Thymus (tissue), 11 donors: Measurements from ENCODE around the gene EGLN1. TPM values are rescaled to one million over a fixed set of nuclear protein-coding genes. Genes with fewer than 3 reads are reported as not detected.
A peak's percentile ranks its signal among the peaks of the same experiment; 100 is the strongest.

Experiments used
- DNase-seq, 9 donors: peaks; one replicate each; pipeline ENCODE4 v3.0.0-alpha.2; 2013; ENCODE audit warnings: low spot score in 9 of 9, low read depth in 6 of 9, missing footprints in 1 of 9
- H3K27ac ChIP-seq, 2 donors: one replicate each; pipeline ENCODE4 v1.5.1; 2013; ENCODE audit warnings: control low read depth in 1 of 2, low read depth in 1 of 2, low read length in 1 of 2, mild to moderate bottlenecking in 1 of 2, moderate library complexity in 1 of 2
- H3K27me3 ChIP-seq, 2 donors: one replicate each; pipeline ENCODE4 v1.5.1; 2013; ENCODE audit warnings: low read length in 1 of 2; ENCODE audit not compliant: control insufficient read depth in 2 of 2, insufficient read depth in 1 of 2
- H3K36me3 ChIP-seq, 2 donors: one replicate each; pipeline ENCODE4 v1.5.1; 2013; ENCODE audit warnings: low read length in 1 of 2, mild to moderate bottlenecking in 1 of 2, moderate library complexity in 1 of 2; ENCODE audit not compliant: control insufficient read depth in 2 of 2, insufficient read depth in 2 of 2
- H3K4me1 ChIP-seq, 2 donors: one replicate each; pipeline ENCODE4 v1.5.1; 2013; ENCODE audit warnings: low read length in 2 of 2; ENCODE audit not compliant: control insufficient read depth in 2 of 2, insufficient read depth in 2 of 2
- H3K4me3 ChIP-seq, 2 donors: one replicate each; pipeline ENCODE4 v1.5.1; 2013; ENCODE audit warnings: low read length in 2 of 2, control low read depth in 1 of 2, mild to moderate bottlenecking in 1 of 2
- H3K9me3 ChIP-seq, 2 donors: one replicate each; pipeline ENCODE4 v1.5.1; 2013; ENCODE audit warnings: low read length in 1 of 2, mild to moderate bottlenecking in 1 of 2; ENCODE audit not compliant: control insufficient read depth in 2 of 2, insufficient read depth in 1 of 2
- WGBS: extraction: QIAGEN DNeasy Blood & Tissue Kit; methylation state at CpG from one replicate; pipeline ENCODE4 v1.1.7; 2013; 5-methylcytosine and 5-hydroxymethylcytosine counted together
- polyA plus RNA-seq: library from polyadenylated mRNA; stranded (reverse); fragments of 200-250 nt; gene quantifications from one replicate; pipeline ENCODE4 v1.2.3, GENCODE V29; 2013
- total RNA-seq: library from RNA; stranded (reverse); fragments of 120-200 nt; gene quantifications from one replicate; pipeline ENCODE4 v1.2.4, GENCODE V29; 2013
- donor health status: healthy.

The EGLN1 gene
- total and polyA plus RNA-seq, 2 donors: 12.4 to 26.9 TPM

- WGBS: 89% methylated on average over 21 of the region's 21 CpGs
- H3K36me3 ChIP-seq: no peaks in the 10 kb centered on the region
These were observed 86.2 kb downstream of the EGLN1 start for GRCh38 chr1:231335663-231336602.

GRCh38 chr1:231334952-231335351 is 87.1 kb downstream of the EGLN1 start:
- WGBS: 97% methylated on average over 6 of the region's 6 CpGs
- H3K4me1 ChIP-seq: peaks cover 28% of the 10 kb centered on the region in 2 donors
- H3K27me3 ChIP-seq: no peaks in the 10 kb centered on the region
- no peak overlapping the region for H3K4me3 ChIP-seq
- peaks cover 0 to 3% of the 10 kb centered on the region in 2 donors for H3K9me3 ChIP-seq
- DNase-seq: no peak
- no peaks in the 10 kb centered on the region for H3K36me3 ChIP-seq
- H3K27ac ChIP-seq: no peak overlapping the region

More at GRCh38 chr1:231335663-231336602, 86.2 kb downstream of the EGLN1 start:
- Histone ChIP-seq H3K4me3 (peak overlapping the region; percentile 75 to 83), H3K9me3 (peaks cover 0 to 3% of the 10 kb centered on the region in 2 donors), H3K27ac (no peak overlapping the region), H3K4me1 (peaks cover 28% of the 10 kb centered on the region in 2 donors), H3K27me3 (no peaks in the 10 kb centered on the region)
- peak in 1 of 9 donors; percentile 18 for DNase-seq

GRCh38 chr1:231334079-231334666 is 87.9 kb downstream of the EGLN1 start:
- no peaks in the 10 kb centered on the region for H3K36me3 ChIP-seq
- peaks cover 0 to 3% of the 10 kb centered on the region in 2 donors for H3K9me3 ChIP-seq
- H3K27me3 ChIP-seq: no peaks in the 10 kb centered on the region
- WGBS: 95% methylated on average over 1 of the region's 1 CpG
- H3K4me1 ChIP-seq: peaks cover 22 to 23% of the 10 kb centered on the region in 2 donors
- DNase-seq: no peak
- H3K4me3 ChIP-seq: peak overlapping the region in 1 of 2 donors; percentile 30
- H3K27ac ChIP-seq: no peak overlapping the region

GRCh38 chr1:231332761-231333160 is 89.3 kb downstream of the EGLN1 start:
- no peak for DNase-seq
- no peak overlapping the region for H3K27ac ChIP-seq
- H3K27me3 ChIP-seq: no peaks in the 10 kb centered on the region
- peaks cover 21 to 22% of the 10 kb centered on the region in 2 donors for H3K4me1 ChIP-seq
- H3K36me3 ChIP-seq: no peaks in the 10 kb centered on the region
- H3K9me3 ChIP-seq: peaks cover 0 to 3% of the 10 kb centered on the region in 2 donors
- no peak overlapping the region for H3K4me3 ChIP-seq
- 98% methylated on average over 1 of the region's 1 CpG for WGBS

GRCh38 chr1:231329483-231329882 is 92.6 kb downstream of the EGLN1 start:
- Histone ChIP-seq H3K4me1 (peaks cover 0 to 4% of the 10 kb centered on the region in 2 donors), H3K36me3 (no peaks in the 10 kb centered on the region), H3K27me3 (no peaks in the 10 kb centered on the region), H3K9me3 (no peaks in the 10 kb centered on the region), H3K4me3 (no peak overlapping the region), H3K27ac (no peak overlapping the region)
- WGBS: 96% methylated on average over 7 of the region's 7 CpGs
- no peak for DNase-seq

- 97% methylated on average over 5 of the region's 5 CpGs for WGBS
These were observed 94.5 kb downstream of the EGLN1 start for GRCh38 chr1:231327617-231328016.

GRCh38 chr1:231326248-231326647 is 95.8 kb downstream of the EGLN1 start:
- Histone ChIP-seq H3K36me3 (no peaks in the 10 kb centered on the region), H3K27ac (no peak overlapping the region), H3K4me3 (no peak overlapping the region), H3K4me1 (no peaks in the 10 kb centered on the region), H3K27me3 (no peaks in the 10 kb centered on the region), H3K9me3 (no peaks in the 10 kb centered on the region)
- DNase-seq: no peak
- WGBS: 95% methylated on average over 1 of the region's 1 CpG

More at GRCh38 chr1:231327617-231328016, 94.5 kb downstream of the EGLN1 start:
- H3K4me1 ChIP-seq: no peaks in the 10 kb centered on the region
- no peaks in the 10 kb centered on the region for H3K27me3 ChIP-seq
- no peak overlapping the region for H3K27ac ChIP-seq
- no peaks in the 10 kb centered on the region for H3K36me3 ChIP-seq
- DNase-seq: no peak
- H3K4me3 ChIP-seq: no peak overlapping the region
- H3K9me3 ChIP-seq: no peaks in the 10 kb centered on the region

- no peaks in the 10 kb centered on the region for H3K27me3 ChIP-seq
- H3K27ac ChIP-seq: no peak overlapping the region
- H3K4me3 ChIP-seq: no peak overlapping the region
- H3K9me3 ChIP-seq: no peaks in the 10 kb centered on the region
- no peaks in the 10 kb centered on the region for H3K4me1 ChIP-seq
- 90% methylated on average over 5 of the region's 5 CpGs for WGBS
- no peaks in the 10 kb centered on the region for H3K36me3 ChIP-seq
- no peak for DNase-seq
These were observed 97.4 kb downstream of the EGLN1 start for GRCh38 chr1:231324660-231325059.

GRCh38 chr1:231322880-231323530 is 99.1 kb downstream of the EGLN1 start:
- Histone ChIP-seq H3K4me3 (no peak overlapping the region), H3K27ac (no peak overlapping the region), H3K4me1 (no peaks in the 10 kb centered on the region), H3K9me3 (no peaks in the 10 kb centered on the region), H3K27me3 (no peaks in the 10 kb centered on the region), H3K36me3 (no peaks in the 10 kb centered on the region)
- no peak for DNase-seq
- 88% methylated on average over 7 of the region's 7 CpGs for WGBS
